NCI-H82 treated with DMSO at 0.1 percent for 48 hours (cell line): Measurements from ENCODE around the gene IL4R.
A peak's percentile ranks its signal among the peaks of the same experiment; 100 is the strongest.

ENCODE experiments used
- DNase-seq: peaks from one replicate; lab custom pipeline; 2025; ENCODE audit not compliant: unreplicated experiment; lab: John Stamatoyannopoulos, UW

IL4R gene

DNA sequence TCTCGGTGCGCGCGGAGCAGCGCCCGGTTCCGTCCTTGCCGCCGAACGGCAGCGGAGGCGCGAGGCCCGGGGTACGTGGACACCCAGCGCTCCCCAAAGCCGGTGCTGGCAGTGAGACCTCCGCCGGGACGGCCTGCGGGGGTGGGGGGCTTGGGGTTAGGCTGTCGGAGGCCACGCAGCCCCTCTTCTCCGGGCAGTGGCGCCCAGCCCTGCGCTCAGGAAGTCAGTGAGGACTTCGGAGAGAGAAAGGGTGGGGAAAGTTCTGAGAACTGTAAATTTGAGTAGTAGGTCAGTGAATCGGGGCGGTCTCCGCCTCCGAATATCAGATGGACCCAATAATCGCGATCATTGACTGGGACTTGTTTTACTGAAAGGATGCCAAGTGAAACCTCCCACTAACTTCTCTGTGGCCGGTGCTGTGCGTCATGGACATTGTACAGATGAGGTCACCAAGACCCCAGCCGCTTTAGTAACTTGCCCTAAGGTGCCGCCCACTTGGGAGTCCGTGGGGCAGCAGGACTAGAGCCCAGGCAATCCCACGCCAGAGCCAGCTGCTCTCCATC is 468 bp downstream of the IL4R start:
- DNase-seq, result no peak

DNA sequence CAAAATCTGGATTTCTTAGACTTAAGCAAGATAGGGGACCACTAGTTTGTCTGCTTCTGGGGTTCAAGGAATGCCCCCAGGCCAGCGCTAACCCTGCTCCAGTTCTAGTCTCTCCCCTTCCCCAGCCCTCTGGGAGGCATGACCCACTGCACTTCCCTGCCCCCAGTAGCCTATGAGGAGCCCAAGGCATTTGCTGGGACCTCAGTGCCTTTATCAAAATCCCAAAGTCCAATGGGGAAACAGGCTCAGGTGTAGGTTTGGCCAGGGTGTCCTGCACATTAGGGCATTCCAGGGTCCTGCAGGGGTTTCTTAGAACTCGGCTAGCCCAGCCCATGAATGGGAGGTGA is 1.2 kb downstream of the IL4R start:
- DNase-seq, result no peak

DNA sequence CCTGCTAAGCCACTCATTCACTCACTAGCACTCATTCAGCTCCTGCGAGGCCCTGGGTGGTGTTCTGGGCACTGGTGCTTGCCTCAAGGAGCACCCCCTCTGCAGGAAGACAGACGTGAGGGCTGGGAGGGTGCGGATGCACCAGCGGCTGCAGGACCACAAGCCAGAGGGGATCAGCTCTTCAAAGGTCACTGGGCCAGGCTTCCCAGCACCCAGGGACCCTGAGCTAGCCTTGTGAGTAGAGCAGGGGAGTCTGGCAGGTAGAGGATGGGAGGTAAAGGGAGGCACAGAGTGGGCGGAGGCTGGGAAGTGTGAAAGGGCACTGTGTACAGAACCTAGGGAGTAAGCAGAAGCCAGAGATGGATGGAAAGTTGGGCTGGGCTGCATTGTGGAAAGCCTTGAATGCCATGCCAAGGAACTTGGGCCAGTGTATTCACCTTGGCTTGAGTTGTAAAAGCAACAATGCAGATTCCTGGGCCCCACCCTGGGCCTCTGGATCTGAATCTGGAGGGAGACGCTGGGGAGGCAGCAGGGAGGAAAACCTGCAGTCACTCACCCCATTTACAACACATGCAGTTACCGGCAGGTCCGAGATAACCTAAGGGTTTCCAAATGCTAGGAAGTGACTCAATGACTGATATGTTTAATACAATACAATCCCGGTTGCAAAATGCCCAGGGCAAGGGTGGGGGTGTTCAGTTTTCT is 1.7 kb downstream of the IL4R start:
- no peak for DNase-seq

GRCh38 chr16:27316038-27316680 is 2.4 kb downstream of the IL4R start:
- DNase-seq, result no peak

DNA sequence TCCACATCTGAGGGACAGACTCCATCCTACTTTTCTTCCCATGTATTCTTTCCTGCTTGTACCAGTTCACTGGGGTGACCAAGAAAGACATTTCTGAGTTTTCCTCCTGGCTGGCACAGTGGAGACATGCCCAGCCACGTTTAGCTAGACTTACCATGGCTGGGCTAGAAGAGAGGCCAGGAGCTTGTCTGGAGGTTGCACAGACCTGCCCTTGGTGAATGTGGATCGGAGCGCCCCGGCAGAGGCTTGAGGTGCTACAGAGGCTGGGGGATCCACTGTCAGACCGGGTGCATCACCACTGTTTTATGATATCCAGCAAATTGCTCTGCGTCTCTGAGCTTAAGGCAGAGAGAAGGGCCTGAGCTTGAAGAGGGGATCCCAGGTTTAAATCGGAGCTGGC is 3.5 kb downstream of the IL4R start:
- DNase-seq, result no peak

GRCh38 chr16:27317738-27318391 is 4.1 kb downstream of the IL4R start:
- no peak for DNase-seq

- no peak for DNase-seq
These were observed 4.8 kb downstream of the IL4R start for GRCh38 chr16:27318392-27319256.

DNA sequence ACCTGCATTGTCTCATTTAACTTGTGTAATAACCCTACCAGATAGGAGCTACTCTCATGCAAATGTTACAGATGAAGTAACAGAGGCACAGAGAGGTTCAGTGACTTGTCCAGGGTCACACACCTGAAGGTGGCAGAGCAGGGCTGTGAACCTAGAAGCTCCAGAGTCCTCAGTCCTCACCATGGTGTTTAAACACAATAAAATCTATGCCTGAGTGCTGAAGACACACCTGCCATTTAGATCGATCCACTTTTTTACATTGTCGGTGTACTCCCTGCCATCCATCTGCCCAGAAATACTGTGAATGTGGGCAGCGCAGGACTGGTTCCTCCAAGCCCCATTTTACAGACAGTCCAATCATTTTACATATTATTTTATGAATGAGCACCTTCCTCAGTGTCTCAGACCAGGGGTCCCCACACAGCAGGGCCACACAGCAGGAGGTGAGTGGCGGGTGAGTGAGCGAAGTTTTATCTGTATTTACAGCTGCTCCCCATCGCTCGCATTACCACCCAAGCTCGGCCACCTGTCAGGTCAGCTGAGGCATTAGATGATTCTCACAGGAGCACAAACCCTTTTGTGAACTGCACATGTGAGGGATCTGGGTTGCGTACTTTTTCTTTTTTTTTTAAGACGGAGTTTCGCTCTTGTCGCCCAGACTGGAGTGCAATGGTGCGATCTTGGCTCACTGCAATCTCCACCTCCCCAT is 5.6 kb downstream of the IL4R start:
- no peak for DNase-seq

GRCh38 chr16:27320261-27321012 is 6.7 kb downstream of the IL4R start:
- no peak for DNase-seq

GRCh38 chr16:27321013-27321915 is 7.5 kb downstream of the IL4R start:
- no peak for DNase-seq

- DNase-seq, result no peak
These were observed 9.3 kb downstream of the IL4R start for GRCh38 chr16:27322858-27323780.

DNA sequence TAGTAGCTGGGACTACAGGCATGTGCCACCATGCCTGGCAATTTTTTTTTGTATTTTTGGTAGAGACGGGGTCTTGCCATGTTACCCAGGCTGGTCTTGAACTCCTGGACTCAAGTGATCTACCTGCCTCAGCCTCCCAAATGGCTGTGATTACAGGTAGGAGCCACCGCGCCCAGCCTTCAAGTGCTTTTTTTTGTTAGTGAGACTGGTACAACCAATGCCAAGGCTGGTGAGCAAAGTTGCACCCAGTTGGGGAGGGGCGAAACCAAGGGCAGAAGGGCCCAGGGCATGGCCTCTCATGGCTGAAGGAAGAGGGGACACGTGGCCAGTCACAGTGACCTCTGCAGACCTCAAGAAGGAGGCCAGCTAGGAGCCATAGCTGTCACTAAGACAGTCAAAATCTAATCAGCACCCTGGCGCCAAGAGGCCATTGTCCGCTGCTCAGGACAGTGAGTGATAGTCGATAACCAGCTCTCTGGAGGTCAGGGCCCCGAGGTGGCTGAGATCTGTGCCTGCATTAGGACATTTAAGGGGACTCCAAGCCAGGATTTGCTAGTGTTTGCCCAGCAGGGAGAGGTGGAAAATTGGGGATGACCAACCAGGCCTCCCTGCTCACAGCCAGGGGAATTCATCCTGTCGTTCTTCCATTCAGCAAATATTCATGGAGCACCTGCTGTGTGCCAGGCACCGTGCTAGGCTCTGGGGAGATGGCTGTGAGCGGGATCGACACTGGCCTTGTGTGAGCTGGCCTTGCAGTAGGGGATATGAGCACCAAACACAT is 10.2 kb downstream of the IL4R start:
- DNase-seq, result no peak

- peak; percentile 14 for DNase-seq
These were observed 11.1 kb downstream of the IL4R start for GRCh38 chr16:27324851-27325301.

DNA sequence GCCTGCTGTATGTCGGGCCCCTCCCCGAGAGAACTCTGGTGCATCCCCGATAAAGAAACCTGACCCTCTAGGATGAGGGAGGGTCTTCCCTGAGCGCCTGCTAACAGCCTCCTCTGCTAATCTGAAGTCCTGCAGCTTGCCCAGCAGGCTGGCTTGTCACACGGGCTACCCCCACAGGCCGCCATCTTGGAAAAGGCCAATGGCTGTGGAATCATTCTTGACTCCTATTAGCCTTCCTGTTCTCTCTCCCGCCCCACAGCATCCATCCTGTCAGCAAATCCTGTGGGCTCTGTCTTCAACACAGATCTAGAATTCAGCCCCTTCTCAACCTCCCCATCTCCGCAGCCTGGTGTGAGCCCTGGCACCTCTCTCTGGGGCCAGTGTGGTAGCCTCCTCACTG is 12.0 kb downstream of the IL4R start:
- no peak for DNase-seq

DNA sequence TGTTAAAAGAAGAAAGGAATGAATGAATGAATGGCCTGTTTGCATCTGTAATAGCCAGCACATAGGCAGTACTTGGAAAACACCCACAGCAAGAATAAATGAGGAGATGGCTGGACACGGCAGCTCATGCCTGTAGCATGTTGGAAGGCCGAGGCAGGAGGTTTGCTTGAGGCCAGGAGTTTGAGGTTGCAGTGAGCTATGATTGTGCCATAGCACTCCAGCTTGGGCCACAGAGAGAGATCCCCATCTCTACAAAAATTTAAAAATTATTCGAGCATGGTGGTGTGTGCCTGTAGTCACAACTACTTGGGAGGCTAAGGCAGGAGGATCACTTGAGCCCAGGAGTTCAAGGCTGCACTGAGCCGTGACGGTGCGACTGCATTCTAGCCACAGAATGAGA is 12.5 kb downstream of the IL4R start:
- DNase-seq, result no peak

- DNase-seq, result peak; percentile 19
These were observed 13.2 kb downstream of the IL4R start for GRCh38 chr16:27326738-27327585.
